ENCODE data around the gene LTBP2. TPM values are rescaled to one million over a fixed set of nuclear protein-coding genes. Genes with fewer than 3 reads are reported as not detected.

Gene LTBP2
- total RNA-seq, 6 experiments from 2014 or later = 0.46 to 3.5 (median 1.7) TPM

GRCh38 chr14:74634481-74634880 is 22.4 kb upstream of the LTBP2 start:
- H3K9me3 ChIP-seq = no peaks in the 10 kb centered on the region
- DNase-seq (no peak), ATAC-seq (no peak)
- H3K27ac ChIP-seq = no peak overlapping the region
- peaks cover 0 to 6% (median 0%) of the 10 kb centered on the region in 4 donors for H3K4me1 ChIP-seq
- no peak overlapping the region for H3K4me3 ChIP-seq
- no CpG with 5 or more reads among the region's 1 CpG for WGBS (ENCODE audit: insufficient coverage, low coverage, low lambda C conversion rate, missing lambda C conversion rate)
- H3K36me3 ChIP-seq = no peaks in the 10 kb centered on the region
- TF ChIP-seq POLR2A (IDR thresholded peaks at IDR 0.05) (no peak), CTCF (IDR thresholded peaks at IDR 0.05) (no peak)
- intact Hi-C loops (cut with DNase I) = no loop called here
- H3K27me3 ChIP-seq = no peaks in the 10 kb centered on the region

- Histone ChIP-seq H3K27ac (no peak overlapping the region), H3K27me3 (no peaks in the 10 kb centered on the region), H3K4me3 (no peak overlapping the region), H3K36me3 (no peaks in the 10 kb centered on the region), H3K9me3 (no peaks in the 10 kb centered on the region), H3K4me1 (peaks cover 0 to 3% (median 0%) of the 10 kb centered on the region in 4 donors)
- TF ChIP-seq CTCF (IDR thresholded peaks at IDR 0.05) = no peak
- WGBS (ENCODE audit: insufficient coverage, low coverage, low lambda C conversion rate, missing lambda C conversion rate) = 51% methylated on average over 6 of the region's 15 CpGs
- DNase-seq = no peak
- ATAC-seq = peak in 3 of 4 donors; percentile 13 to 24 (median 20)
- intact Hi-C loops (cut with DNase I) = no loop called here
Observed at GRCh38 chr14:74630881-74631690, 19.0 kb upstream of the LTBP2 start.

GRCh38 chr14:74628418-74628817 is 16.4 kb upstream of the LTBP2 start:
- WGBS (ENCODE audit: insufficient coverage, low coverage, low lambda C conversion rate, missing lambda C conversion rate) = 61% methylated on average over 4 of the region's 5 CpGs
- DNase-seq = no peak

GRCh38 chr14:74627076-74627475 is 15.0 kb upstream of the LTBP2 start:
- no peak for DNase-seq
- 33% methylated on average over 4 of the region's 8 CpGs for WGBS (ENCODE audit: insufficient coverage, low coverage, low lambda C conversion rate, missing lambda C conversion rate)
- Histone ChIP-seq H3K4me3 (no peak overlapping the region), H3K27me3 (no peaks in the 10 kb centered on the region), H3K4me1 (no peaks in the 10 kb centered on the region), H3K27ac (no peak overlapping the region), H3K36me3 (no peaks in the 10 kb centered on the region), H3K9me3 (no peaks in the 10 kb centered on the region)
- ATAC-seq = peak in 1 of 4 donors; percentile 19
- intact Hi-C loops (cut with DNase I) = no loop called here
- no peak for TF ChIP-seq CTCF (IDR thresholded peaks at IDR 0.05)
- TF ChIP-seq POLR2A (IDR thresholded peaks at IDR 0.05) = no peak

More at GRCh38 chr14:74628418-74628817, 16.4 kb upstream of the LTBP2 start:
- intact Hi-C loops (cut with DNase I) = no loop called here
- H3K4me3 ChIP-seq = no peak overlapping the region
- no peak overlapping the region for H3K27ac ChIP-seq
- TF ChIP-seq CTCF (IDR thresholded peaks at IDR 0.05) (no peak), POLR2A (IDR thresholded peaks at IDR 0.05) (no peak)
- peak; percentile 60 to 75 (median 68) for ATAC-seq
- H3K27me3 ChIP-seq = no peaks in the 10 kb centered on the region
- H3K9me3 ChIP-seq = no peaks in the 10 kb centered on the region
- no peaks in the 10 kb centered on the region for H3K4me1 ChIP-seq
- no peaks in the 10 kb centered on the region for H3K36me3 ChIP-seq
